Ovary (tissue), 9 donors: Measurements from ENCODE around the gene MARK3. TPM values are rescaled to one million over a fixed set of nuclear protein-coding genes. Genes with fewer than 3 reads are reported as not detected.

ENCODE experiments used
- DNase-seq, 5 donors: peaks; one replicate each; pipeline ENCODE4 v3.0.0-alpha.2; 2019 to 2020
- H3K27ac ChIP-seq, 2 donors: fragments of 200-600 bp; one replicate each; pipeline versions ENCODE4 v1.5.1 to v1.8.0; 2019 to 2022
- H3K27me3 ChIP-seq: fragments of 200-600 bp; one replicate; pipeline ENCODE4 v1.8.0; 2022
- H3K36me3 ChIP-seq: fragments of 200-600 bp; sonication (generic); one replicate; pipeline ENCODE4 v1.5.1; 2019
- H3K4me1 ChIP-seq: one replicate; pipeline ENCODE4 v1.8.1; 2013; ENCODE audit warnings: mild to moderate bottlenecking, moderate library complexity; ENCODE audit not compliant: insufficient read depth
- H3K4me3 ChIP-seq: fragments of 200-600 bp; sonication (generic); one replicate; pipeline ENCODE4 v1.5.1; 2017
- H3K9me3 ChIP-seq, 2 donors: fragments of 200-600 bp in 1 of 2; sonication (generic) in 1 of 2; one replicate each; pipeline versions ENCODE4 v1.5.1 to v1.8.1; 2013 to 2019; ENCODE audit warnings: mild to moderate bottlenecking in 1 of 2, moderate library complexity in 1 of 2
- CTCF ChIP-seq, 3 donors: fragments of 450-650 bp in 2 of 3; fragments of 200-600 bp in 1 of 3; IDR thresholded peaks; one replicate each; pipeline versions ENCODE4 v1.5.1 to v1.8.0; 2016 to 2022; ENCODE audit warnings: antibody characterized with exemption in 3 of 3, mild to moderate bottlenecking in 1 of 3
- EP300 ChIP-seq: sonication (generic); formaldehyde crosslinking; IDR thresholded peaks from one replicate; pipeline ENCODE4 v1.6.1; 2017; ENCODE audit warnings: antibody characterized with exemption
- POLR2A ChIP-seq: fragments of 450-650 bp; IDR thresholded peaks from one replicate; pipeline ENCODE4 v1.6.1; 2017; ENCODE audit warnings: antibody characterized with exemption, mild to moderate bottlenecking, moderate library complexity
- WGBS, 3 donors: extraction: QIAGEN DNeasy Blood & Tissue Kit in 1 of 3; methylation state at CpG; one replicate each; pipeline versions ENCODE4 v1.1.5 to v1.1.7; 2013 to 2017; 5-methylcytosine and 5-hydroxymethylcytosine counted together
- intact Hi-C, 4 donors: fragments of 100-400 bp; cut with DNase I; formaldehyde crosslinking; loops; one replicate each; pipeline versions ENCODE4 v1.11.0 to v1.15.1; 2022 to 2023
- polyA plus RNA-seq, 2 donors: library from polyadenylated mRNA; stranded (reverse); fragments of 200-250 nt in 1 of 2; fragments of 350-450 nt in 1 of 2; fragmentation: Illumina TruSeq in 1 of 2; extraction: RNeasy Lipid Tissue Mini Kit (QIAGEN cat#74804) in 1 of 2; gene quantifications; one replicate each; pipeline ENCODE4 v1.2.3, GENCODE V29; 2013 to 2014
- total RNA-seq, 7 donors: library from RNA; depleted of rRNA in 2 of 7; stranded (reverse); fragments of >200 nt in 2 of 7; fragmentation: NEBNext Ultra II Directional in 3 of 7; extraction: Animal tissue kit (Norgen Biotek cat#: 25700) in 3 of 7; gene quantifications; one replicate each; pipeline versions ENCODE4 v1.1.0 to v1.2.4, GENCODE V29; 2016 to 2023
- donor health status: DM: no; HTN: no; CAD: no; lungs with moderate emphysema.
- donor health status: DM: no; HTN: no; CAD: no.
- donor health status: Bipolar disorder and iron deficiency.
- donor health status: DM: yes; HTN: yes; CAD: no.
- donor health status: DM: no; HTN: no; CAD: no.
- donor health status: DM: yes; HTN: yes; CAD: no.

The MARK3 gene
- total and polyA plus RNA-seq, 9 donors = 46.4 to 110 (median 71.1) TPM

DNA sequence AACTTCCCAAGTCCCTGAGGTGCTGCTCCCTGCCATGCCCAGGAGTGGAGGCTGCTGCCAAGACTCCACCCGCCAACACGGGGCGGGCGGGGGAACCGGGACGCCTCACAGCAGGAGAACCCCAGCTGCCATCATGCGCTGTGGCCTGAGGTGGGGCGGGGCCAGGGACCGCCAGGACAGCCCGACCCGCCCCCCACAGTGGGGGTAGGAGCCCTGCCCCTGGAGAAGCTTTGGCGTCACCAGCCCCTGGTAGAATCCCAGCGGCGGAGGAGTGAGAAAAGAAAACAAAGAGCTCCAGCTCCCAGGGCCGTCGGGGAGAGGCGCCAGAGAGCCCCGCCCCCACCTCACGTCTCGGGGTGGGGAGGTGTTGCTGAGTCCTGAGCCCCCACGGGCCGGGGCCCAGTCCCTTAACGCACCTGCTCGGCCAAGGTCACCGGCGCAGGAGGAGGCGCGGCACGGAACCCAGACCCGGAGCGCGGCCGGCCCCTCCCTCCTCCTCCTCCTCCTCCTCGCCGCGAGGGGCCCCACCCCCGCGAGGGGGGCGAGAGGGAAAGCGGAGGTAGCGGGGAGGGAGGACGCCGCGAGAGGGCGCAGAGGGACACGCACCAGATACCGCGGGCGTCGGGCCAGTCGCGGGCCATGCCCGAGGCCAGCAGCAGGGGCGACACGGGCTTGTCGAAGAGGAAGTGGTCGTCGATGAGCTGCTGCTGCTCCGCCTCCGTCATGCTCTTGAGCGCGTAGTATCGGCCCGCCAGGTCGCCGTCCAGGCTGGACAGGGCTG is 135.6 kb downstream of the MARK3 start:
- Histone ChIP-seq H3K36me3 (no peaks in the 10 kb centered on the region), H3K4me1 (peaks cover 10% of the 10 kb centered on the region), H3K9me3 (no peaks in the 10 kb centered on the region), H3K27ac (peak overlapping the region; percentile 11 to 66), H3K27me3 (no peaks in the 10 kb centered on the region), H3K4me3 (peak overlapping the region; percentile 61)
- peak; percentile 86 to 92 (median 87) for DNase-seq
- TF ChIP-seq POLR2A = peak; percentile 38
- peak; percentile 63 to 78 (median 75) for TF ChIP-seq CTCF (IDR thresholded peaks at IDR 0.05)
- no peak for TF ChIP-seq EP300
- 1 to 4% (median 3%) methylated on average over 20 to 63 of the region's 66 CpGs for WGBS, 3 donors
- intact Hi-C loops = no loop called here

- DNase-seq = peak in 2 of 5 donors; percentile 40 to 63
- 1 to 4% (median 1%) methylated on average over 22 to 77 of the region's 77 CpGs for WGBS, 3 donors
- Histone ChIP-seq H3K4me3 (peak overlapping the region; percentile 61), H3K27ac (peak overlapping the region; percentile 11 to 66), H3K9me3 (no peaks in the 10 kb centered on the region), H3K36me3 (no peaks in the 10 kb centered on the region), H3K27me3 (no peaks in the 10 kb centered on the region), H3K4me1 (peaks cover 10% of the 10 kb centered on the region)
- intact Hi-C loops = no loop called here
- TF ChIP-seq CTCF (IDR thresholded peaks at IDR 0.05) (no peak), POLR2A (no peak), EP300 (no peak)
Measured at GRCh38 chr14:103521438-103521950, 136.3 kb downstream of the MARK3 start.

GRCh38 chr14:103521951-103522563 is 136.8 kb downstream of the MARK3 start:
- H3K27ac ChIP-seq = peak overlapping the region; percentile 11 to 66
- 0 to 3% (median 1%) methylated on average over 50 to 74 of the region's 74 CpGs for WGBS, 3 donors
- intact Hi-C loops = no loop called here
- peaks cover 10% of the 10 kb centered on the region for H3K4me1 ChIP-seq
- no peaks in the 10 kb centered on the region for H3K9me3 ChIP-seq
- no peaks in the 10 kb centered on the region for H3K36me3 ChIP-seq
- peak overlapping the region; percentile 61 for H3K4me3 ChIP-seq
- DNase-seq = peak; percentile 71 to 85 (median 72)
- H3K27me3 ChIP-seq = no peaks in the 10 kb centered on the region
- TF ChIP-seq EP300 = no peak
- no peak for TF ChIP-seq POLR2A
- no peak for TF ChIP-seq CTCF (IDR thresholded peaks at IDR 0.05)

DNA sequence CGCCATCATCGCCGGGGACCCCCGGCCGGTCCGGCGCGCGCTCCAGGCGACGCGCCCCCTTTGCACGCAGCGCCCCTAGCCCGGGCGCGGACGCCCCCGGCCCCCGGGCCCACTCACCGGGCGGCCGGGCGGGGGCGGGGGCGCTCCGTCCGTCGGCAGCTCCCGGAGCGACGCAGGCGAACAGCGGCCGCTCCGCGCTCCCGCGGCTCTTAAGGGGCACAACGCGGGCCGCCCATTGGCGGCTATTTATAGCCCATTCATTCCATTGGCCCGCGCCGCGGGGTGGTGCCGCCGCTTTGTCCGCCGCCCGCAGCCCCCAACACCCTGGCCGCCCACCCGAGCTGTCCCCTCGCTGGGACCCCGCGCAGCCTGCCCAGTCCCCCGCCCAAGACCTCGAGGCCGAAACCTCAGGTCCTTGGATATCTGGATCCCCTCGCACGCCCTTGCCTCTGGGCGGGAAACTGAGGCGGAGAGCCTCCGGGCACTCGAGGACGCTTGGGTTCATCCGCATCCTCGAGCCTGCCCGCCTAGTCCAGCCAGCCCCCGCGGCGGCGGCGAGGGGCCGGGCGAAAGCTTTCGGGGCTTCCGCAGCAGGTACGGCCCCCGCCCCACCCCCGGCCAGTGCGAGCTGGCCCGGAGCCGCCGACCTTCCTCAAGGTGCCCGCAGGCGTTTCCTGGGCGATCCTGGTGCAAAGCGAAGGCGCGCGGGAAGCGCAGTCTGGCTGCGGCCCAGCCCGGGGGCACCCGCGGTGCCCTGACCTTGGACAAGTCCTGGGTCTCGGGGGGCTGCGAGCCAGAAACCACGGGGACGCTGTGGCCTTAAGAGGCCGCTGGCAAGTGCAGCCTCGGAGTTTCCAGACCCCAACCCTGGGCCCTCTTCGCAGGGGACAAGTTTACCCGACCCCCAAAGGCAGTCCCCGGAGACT is 137.7 kb downstream of the MARK3 start, which contains the start of gene CKB:
TSS of gene CKB (minus strand) at position 182 of the 926 bp plus-strand sequence. CDS start 337 bp downstream, outside the sequence.
- H3K27me3 ChIP-seq = no peaks in the 10 kb centered on the region
- 1 to 4% (median 2%) methylated on average over 57 to 107 of the region's 107 CpGs for WGBS, 3 donors
- peak; percentile 75 to 88 (median 79) for DNase-seq

More for the DNA sequence above, 137.7 kb downstream of the MARK3 start, which contains the start of gene CKB:
- peak within 1 kb of the TSS; percentile 61 for H3K4me3 ChIP-seq
- H3K4me1 ChIP-seq = peaks cover 14% of the 10 kb centered on the region
- no peaks in the 10 kb centered on the region for H3K36me3 ChIP-seq
- intact Hi-C loops = no loop called here
- TF ChIP-seq POLR2A (peak; percentile 69), CTCF (IDR thresholded peaks at IDR 0.05) (no peak)
- peak within 1 kb of the TSS; percentile 11 to 66 for H3K27ac ChIP-seq
- no peaks in the 10 kb centered on the region for H3K9me3 ChIP-seq
